MG63 (cell line): ENCODE measurements around the gene RASSF8. TPM values are rescaled to one million over a fixed set of nuclear protein-coding genes. Genes with fewer than 3 reads are reported as not detected.
A peak's percentile ranks its signal among the peaks of the same experiment; 100 is the strongest.

ENCODE experiments used
- DNase-seq: peaks from one replicate; pipeline ENCODE4 v3.0.0-alpha.2; 2020
- H3K27me3 ChIP-seq: fragments of 250-450 bp; sonication (Bioruptor Pico); 2 replicates; pipeline ENCODE4 v1.5.1; 2020; ENCODE audit warnings: mild to moderate bottlenecking, moderate library complexity
- H3K36me3 ChIP-seq: fragments of 250-450 bp; sonication (Bioruptor Pico); 2 replicates; pipeline ENCODE4 v1.5.1; 2020; ENCODE audit warnings: mild to moderate bottlenecking, moderate library complexity
- H3K4me3 ChIP-seq: fragments of 250-450 bp; sonication (Bioruptor Pico); 2 replicates; pipeline ENCODE4 v1.5.1; 2020; ENCODE audit warnings: mild to moderate bottlenecking, moderate library complexity
- H3K9me3 ChIP-seq: fragments of 250-450 bp; sonication (Bioruptor Pico); 2 replicates; pipeline ENCODE4 v1.5.1; 2020; ENCODE audit warnings: mild to moderate bottlenecking, moderate library complexity
- total RNA-seq: library from RNA; depleted of rRNA; stranded (reverse); fragments of >200 nt; shearing (Covaris generic); gene quantifications from 2 replicates; pipeline ENCODE4 v1.2.3, GENCODE V29; 2014; ENCODE audit warnings: low replicate concordance

Gene RASSF8
- total RNA-seq, 1 experiment from 2014 or later = 7.3 TPM

DNA sequence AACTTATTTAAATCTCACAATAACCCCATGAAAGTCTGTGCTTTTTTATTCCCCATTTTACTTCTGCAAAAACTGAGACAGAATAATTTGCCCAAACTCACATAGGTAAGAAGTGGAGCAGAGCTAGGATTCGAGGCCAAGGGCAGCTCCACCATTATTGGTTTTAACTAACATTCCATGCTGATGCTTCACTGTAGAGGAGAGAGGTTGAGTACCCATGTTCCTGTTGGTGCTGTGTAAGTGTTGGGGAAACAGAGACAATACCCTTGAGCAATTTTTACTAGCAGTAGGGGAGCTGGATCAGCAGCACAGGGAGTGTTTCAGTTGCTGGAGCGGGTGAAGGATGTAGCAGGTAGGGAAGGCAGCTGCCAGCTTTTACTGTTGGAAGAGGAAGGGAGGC, 21.1 kb downstream of the RASSF8 start:
- no peaks in the 10 kb centered on the region for H3K27me3 ChIP-seq
- no peak for DNase-seq

GRCh38 chr12:25980035-25980434, 21.6 kb downstream of the RASSF8 start:
- Histone ChIP-seq H3K4me3 (no peak overlapping the region), H3K27me3 (no peaks in the 10 kb centered on the region), H3K9me3 (no peaks in the 10 kb centered on the region), H3K36me3 (no peaks in the 10 kb centered on the region)
- no peak for DNase-seq

More for the DNA sequence above, 21.1 kb downstream of the RASSF8 start:
- no peak overlapping the region for H3K4me3 ChIP-seq
- H3K36me3 ChIP-seq = no peaks in the 10 kb centered on the region
- no peaks in the 10 kb centered on the region for H3K9me3 ChIP-seq

DNA sequence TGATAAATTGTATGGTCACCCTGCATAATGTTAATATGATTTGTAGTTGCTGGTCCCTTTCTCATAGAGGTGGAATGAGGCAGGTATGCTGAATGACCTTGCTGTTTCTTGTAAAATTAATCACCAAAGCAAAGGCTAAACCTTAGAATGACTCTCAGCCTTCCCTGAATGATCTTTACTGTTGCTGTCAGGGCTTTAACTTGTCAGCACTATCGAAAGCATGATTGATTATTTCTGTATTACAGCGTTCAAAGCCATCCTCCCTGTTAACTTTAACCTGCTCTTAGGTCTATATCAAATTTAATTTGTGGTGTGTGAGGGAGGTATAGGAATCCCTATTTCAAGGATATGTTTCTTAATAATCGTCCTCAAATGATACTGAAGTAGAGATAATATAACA, 23.1 kb downstream of the RASSF8 start:
- Histone ChIP-seq H3K27me3 (no peaks in the 10 kb centered on the region), H3K36me3 (no peaks in the 10 kb centered on the region), H3K9me3 (no peaks in the 10 kb centered on the region), H3K4me3 (no peak overlapping the region)
- no peak for DNase-seq

- H3K27me3 ChIP-seq = no peaks in the 10 kb centered on the region
- no peaks in the 10 kb centered on the region for H3K9me3 ChIP-seq
- no peak overlapping the region for H3K4me3 ChIP-seq
- H3K36me3 ChIP-seq = no peaks in the 10 kb centered on the region
- DNase-seq = no peak
These were observed 23.9 kb downstream of the RASSF8 start for GRCh38 chr12:25982416-25982815.

DNA sequence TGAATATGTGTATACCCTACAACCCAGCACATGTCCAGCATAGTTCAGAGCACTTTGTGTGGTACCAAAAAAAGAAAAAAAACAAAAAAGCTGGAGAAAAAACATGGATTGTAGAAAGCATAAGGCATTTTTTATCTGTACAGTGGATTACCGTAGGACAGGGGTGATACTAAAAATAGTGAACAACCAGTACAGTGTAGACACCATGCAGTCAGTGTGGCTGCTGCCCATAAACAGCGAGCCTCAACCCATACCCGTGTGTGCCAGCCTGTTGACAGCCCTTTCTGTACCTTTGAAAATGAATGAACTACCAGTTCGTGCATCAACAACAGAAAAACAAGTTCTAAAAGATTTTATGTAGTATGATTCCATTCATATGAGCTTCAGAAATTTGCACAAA, 25.1 kb downstream of the RASSF8 start:
- Histone ChIP-seq H3K4me3 (no peak overlapping the region), H3K27me3 (no peaks in the 10 kb centered on the region), H3K9me3 (no peaks in the 10 kb centered on the region), H3K36me3 (no peaks in the 10 kb centered on the region)
- no peak for DNase-seq

GRCh38 chr12:25984759-25985158, 26.3 kb downstream of the RASSF8 start:
- Histone ChIP-seq H3K27me3 (no peaks in the 10 kb centered on the region), H3K9me3 (no peaks in the 10 kb centered on the region), H3K4me3 (no peak overlapping the region), H3K36me3 (no peaks in the 10 kb centered on the region)
- no peak for DNase-seq

- Histone ChIP-seq H3K4me3 (no peak overlapping the region), H3K36me3 (no peaks in the 10 kb centered on the region), H3K27me3 (no peaks in the 10 kb centered on the region), H3K9me3 (no peaks in the 10 kb centered on the region)
- DNase-seq = no peak
These were observed 27.1 kb downstream of the RASSF8 start for GRCh38 chr12:25985316-25986175.

GRCh38 chr12:25986180-25986579, 27.7 kb downstream of the RASSF8 start:
- no peak for DNase-seq
- Histone ChIP-seq H3K27me3 (no peaks in the 10 kb centered on the region), H3K9me3 (no peaks in the 10 kb centered on the region), H3K36me3 (no peaks in the 10 kb centered on the region), H3K4me3 (no peak overlapping the region)

DNA sequence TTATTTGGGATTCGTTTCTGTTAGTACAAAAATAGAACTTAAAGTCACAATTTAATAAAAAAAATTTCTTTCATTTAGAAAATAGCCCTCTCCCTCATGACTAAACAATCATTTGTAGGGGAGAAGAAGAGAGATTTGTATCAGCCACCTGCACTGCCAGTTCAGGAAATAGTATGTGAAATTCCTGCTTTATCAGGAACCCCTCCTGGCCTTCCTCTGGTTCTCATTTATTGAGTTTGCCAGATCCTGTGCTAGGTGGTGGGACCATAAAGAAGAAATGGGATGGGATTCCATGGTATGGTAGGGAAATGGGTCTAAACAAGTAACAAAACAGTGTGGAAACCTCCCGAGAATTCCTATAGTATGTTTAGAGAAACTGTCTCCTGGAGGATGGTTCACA, 30.0 kb downstream of the RASSF8 start:
- no peak for DNase-seq
- Histone ChIP-seq H3K9me3 (no peaks in the 10 kb centered on the region), H3K36me3 (no peaks in the 10 kb centered on the region), H3K4me3 (no peak overlapping the region), H3K27me3 (no peaks in the 10 kb centered on the region)

- Histone ChIP-seq H3K9me3 (no peaks in the 10 kb centered on the region), H3K36me3 (no peaks in the 10 kb centered on the region), H3K4me3 (no peak overlapping the region), H3K27me3 (no peaks in the 10 kb centered on the region)
- no peak for DNase-seq
These were observed 32.0 kb downstream of the RASSF8 start for GRCh38 chr12:25990495-25990894.

DNA sequence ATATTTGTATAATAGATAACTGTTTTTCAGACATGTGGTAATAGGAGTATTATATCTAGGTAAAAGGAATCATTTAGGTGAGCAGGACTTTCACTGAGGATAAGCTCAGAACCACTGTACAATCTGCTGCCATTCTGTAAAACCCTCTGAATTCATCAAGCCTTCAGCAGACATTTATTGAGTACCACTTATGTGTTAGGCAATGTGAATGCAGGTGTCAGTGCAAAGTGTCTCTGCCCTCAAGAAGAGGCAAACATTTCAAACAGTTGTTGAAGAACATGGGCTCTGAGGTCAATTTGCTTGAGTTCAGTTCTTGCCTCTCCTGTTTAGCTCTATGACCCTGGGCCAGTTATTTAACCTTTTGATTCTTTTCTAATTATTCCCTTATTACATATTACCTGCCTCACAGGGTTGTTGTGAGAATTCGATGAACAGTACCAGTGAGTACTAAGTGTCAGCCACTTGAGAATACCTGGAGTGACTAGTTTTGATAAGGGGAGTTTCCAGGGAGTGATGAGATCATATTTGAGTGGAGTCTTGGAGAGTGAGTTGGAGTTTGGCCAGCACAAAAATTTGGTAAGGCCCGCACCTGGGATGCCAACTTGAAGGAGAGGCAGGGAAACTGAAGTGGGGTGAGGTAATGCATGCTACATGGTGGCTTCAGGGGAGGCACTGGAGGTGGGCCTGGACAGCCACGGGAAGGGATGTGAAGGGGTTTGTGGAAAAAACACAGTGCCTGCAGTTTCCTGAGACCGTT, 33.7 kb downstream of the RASSF8 start:
- H3K9me3 ChIP-seq = no peaks in the 10 kb centered on the region
- no peak for DNase-seq
- H3K27me3 ChIP-seq = no peaks in the 10 kb centered on the region
- H3K36me3 ChIP-seq = no peaks in the 10 kb centered on the region
- no peak overlapping the region for H3K4me3 ChIP-seq

GRCh38 chr12:25993901-25994651, 35.6 kb downstream of the RASSF8 start:
- peak; percentile 84 for DNase-seq
- Histone ChIP-seq H3K36me3 (no peaks in the 10 kb centered on the region), H3K9me3 (no peaks in the 10 kb centered on the region), H3K27me3 (no peaks in the 10 kb centered on the region), H3K4me3 (no peak overlapping the region)

GRCh38 chr12:25994901-25995625, 36.6 kb downstream of the RASSF8 start:
- Histone ChIP-seq H3K4me3 (no peak overlapping the region), H3K9me3 (no peaks in the 10 kb centered on the region), H3K36me3 (no peaks in the 10 kb centered on the region), H3K27me3 (no peaks in the 10 kb centered on the region)
- DNase-seq = no peak

DNA sequence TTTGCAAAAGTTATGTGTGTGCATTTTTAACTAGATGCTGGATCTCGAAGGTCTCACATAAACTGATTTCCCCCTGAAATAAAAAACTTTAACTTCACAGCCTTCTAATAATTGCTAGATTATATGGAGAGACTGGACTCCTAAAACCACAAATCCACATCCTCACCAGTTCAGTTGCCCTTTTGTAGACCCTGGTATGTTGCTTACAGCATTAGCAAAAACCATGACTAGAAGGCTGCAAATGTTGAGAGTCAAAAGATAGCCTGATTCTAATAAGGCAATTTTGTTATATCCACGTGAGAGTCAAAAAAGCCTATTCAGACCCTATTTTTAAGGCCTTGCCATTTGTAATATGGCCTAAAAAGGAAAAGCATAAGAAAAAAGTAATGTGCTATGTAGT, 37.4 kb downstream of the RASSF8 start:
- no peak for DNase-seq
- no peaks in the 10 kb centered on the region for H3K9me3 ChIP-seq
- no peak overlapping the region for H3K4me3 ChIP-seq
- no peaks in the 10 kb centered on the region for H3K27me3 ChIP-seq
- no peaks in the 10 kb centered on the region for H3K36me3 ChIP-seq

DNA sequence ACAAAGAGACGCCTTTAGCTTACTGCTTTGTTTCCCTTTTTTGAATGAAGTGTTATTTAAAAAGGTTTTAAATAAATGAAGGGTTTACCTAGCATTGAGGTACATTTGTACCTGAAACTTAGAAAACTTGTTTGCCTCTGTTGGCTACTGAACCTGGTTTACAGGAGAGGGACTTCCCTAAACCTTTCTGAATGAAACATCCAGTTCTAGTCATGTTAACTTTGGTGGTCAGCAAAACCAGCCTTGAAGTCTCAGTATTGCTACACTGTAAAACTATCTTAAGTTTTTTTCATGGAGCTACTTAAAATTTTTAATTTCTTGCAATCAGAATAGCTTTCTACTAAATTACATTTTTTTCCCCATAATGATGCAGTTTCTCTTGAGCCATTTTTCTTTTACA, 38.2 kb downstream of the RASSF8 start:
- DNase-seq = no peak
- H3K4me3 ChIP-seq = no peak overlapping the region
- no peaks in the 10 kb centered on the region for H3K9me3 ChIP-seq

DNA sequence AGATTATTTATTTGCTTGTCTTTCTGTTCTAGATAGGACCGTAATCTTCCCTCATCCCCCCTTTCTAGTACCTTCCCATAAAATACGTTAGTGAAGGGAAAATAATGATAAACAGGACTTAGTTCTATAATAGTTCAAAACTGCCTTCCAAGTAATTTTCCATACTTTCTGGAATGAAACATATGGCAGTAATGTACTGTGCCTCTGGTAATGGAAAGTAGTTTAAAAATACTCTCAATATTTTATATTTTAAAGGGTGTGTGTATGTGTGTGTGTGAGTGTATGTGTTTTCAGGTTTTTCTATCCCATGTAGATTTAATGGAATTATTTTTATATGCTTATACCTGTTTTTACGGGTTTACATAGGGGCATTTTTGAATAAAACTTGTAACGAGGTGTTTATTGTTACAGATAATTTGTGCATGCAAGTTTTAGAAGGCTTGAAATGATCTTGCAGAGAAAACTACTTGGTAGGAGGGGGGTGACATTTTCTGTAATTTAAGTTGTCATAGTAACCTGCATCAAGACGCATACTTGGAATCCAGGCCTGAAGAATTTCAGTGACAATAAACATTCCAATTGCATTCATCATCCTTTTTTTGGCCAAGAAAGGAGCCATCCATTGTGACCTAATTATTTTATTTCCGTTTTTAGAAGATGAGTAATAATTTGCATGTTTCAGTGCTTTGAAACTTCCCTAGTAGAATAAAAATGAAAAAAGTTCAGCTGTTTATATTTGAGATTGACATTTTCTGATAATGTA, 38.9 kb downstream of the RASSF8 start:
- H3K36me3 ChIP-seq = no peaks in the 10 kb centered on the region
- H3K4me3 ChIP-seq = no peak overlapping the region
- DNase-seq = no peak
- no peaks in the 10 kb centered on the region for H3K27me3 ChIP-seq
- no peaks in the 10 kb centered on the region; the same call in 1 of the 2 replicates for H3K9me3 ChIP-seq

More for the DNA sequence above, 38.2 kb downstream of the RASSF8 start:
- Histone ChIP-seq H3K27me3 (no peaks in the 10 kb centered on the region), H3K36me3 (no peaks in the 10 kb centered on the region)
